Activated naive CD8-positive, alpha-beta T cell treated with anti-CD3 and anti-CD28 coated beads, Interleukin-2, amount 10 ng/mL, durations not matched to agents 7 days and 5 days (primary cell): Measurements from ENCODE around the gene CDC14B. TPM values are rescaled to one million over a fixed set of nuclear protein-coding genes. Genes with fewer than 3 reads are reported as not detected.
A peak's percentile ranks its signal among the peaks of the same experiment; 100 is the strongest.
"Not testable (repeated sequence)": the region's sequence is repeated elsewhere in the genome, so short reads cannot be mapped to it uniquely, and the experiment has no call there.

Experiments
- ATAC-seq: fragments of 150-1000 bp; cut with Tn5 transposase; one replicate; pipeline ENCODE4 v1.10.0; 2021; ENCODE audit warnings: low read depth, moderate library complexity
- POLR2A ChIA-PET: fragments of 350-600 bp; sonication (Branson Sonifier 250); formaldehyde crosslinking; loops from one replicate; lab custom pipeline; 2021; ENCODE audit warnings: antibody characterized with exemption; lab: Charles Lee
- DNase-seq: peaks from one replicate; pipeline ENCODE4 v3.0.0; 2021
- H3K27ac Mint-ChIP-seq: one replicate; pipeline ENCODE4 v1.8.0; 2022; ENCODE audit warnings: mild to moderate bottlenecking, mixed read lengths
- H3K27me3 Mint-ChIP-seq: one replicate; pipeline ENCODE4 v1.8.0; 2022; ENCODE audit warnings: mild to moderate bottlenecking, moderate library complexity, mixed read lengths
- H3K36me3 Mint-ChIP-seq: one replicate; pipeline ENCODE4 v1.8.0; 2021; ENCODE audit warnings: mild to moderate bottlenecking, mixed read lengths
- H3K4me1 Mint-ChIP-seq: one replicate; pipeline ENCODE4 v1.8.0; 2021; ENCODE audit warnings: mixed read lengths
- H3K4me3 Mint-ChIP-seq: one replicate; pipeline ENCODE4 v1.8.0; 2022; ENCODE audit warnings: mild to moderate bottlenecking, moderate library complexity, mixed read lengths
- H3K9me3 Mint-ChIP-seq: one replicate; pipeline ENCODE4 v1.8.0; 2021; ENCODE audit warnings: mixed read lengths
- total RNA-seq, 2 experiments: library from RNA; stranded (reverse); gene quantifications; one replicate each; pipeline ENCODE4 v1.2.3, GENCODE V29; 2021

CDC14B gene
- total RNA-seq = 1 to 10 TPM; 4.9 to 6.4 TPM

DNA sequence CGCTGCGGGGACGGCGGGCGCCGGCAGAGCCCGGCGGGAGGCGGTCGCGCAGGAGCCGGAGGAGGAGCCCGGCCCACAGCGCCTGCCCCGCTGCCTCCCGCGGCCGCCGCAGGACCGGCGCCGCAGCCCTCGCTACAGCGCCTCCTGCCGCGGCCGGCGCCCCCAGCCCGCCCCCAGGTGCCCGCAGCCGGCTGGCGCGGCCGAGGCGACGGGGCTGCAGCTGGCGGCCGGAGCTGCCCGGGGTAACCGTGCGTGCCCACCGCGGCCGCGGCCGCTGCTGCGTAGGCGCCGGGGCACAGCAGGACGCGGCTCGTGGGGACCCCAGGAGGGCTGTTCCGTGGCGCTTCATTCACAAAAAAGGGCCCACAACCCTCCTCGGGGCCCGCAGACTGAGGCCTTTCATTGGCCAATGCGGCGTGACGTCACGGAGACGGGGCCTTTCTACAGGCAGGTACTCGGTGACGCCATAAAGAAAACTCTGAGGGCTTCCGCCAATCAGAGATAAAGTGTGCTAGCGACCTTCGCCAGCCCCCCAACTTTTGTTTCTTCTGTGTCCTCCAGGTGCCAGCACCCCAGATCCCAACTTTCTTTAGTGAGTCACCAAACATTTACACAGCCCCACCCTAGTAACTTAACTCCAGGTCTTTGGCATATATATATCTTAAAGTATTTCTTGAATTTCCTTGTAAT lies at the start of gene CDC14B:
CDC14B (minus strand) TSS at position 353 of the 690 bp plus-strand sequence. CDS start 465 bp downstream, outside the sequence.
- Mint-ChIP-seq H3K36me3 (no peaks in the 10 kb centered on the region), H3K27me3 (peaks cover 58% of the 10 kb centered on the region), H3K4me3 (peak within 1 kb of the TSS; percentile 73)

DNA sequence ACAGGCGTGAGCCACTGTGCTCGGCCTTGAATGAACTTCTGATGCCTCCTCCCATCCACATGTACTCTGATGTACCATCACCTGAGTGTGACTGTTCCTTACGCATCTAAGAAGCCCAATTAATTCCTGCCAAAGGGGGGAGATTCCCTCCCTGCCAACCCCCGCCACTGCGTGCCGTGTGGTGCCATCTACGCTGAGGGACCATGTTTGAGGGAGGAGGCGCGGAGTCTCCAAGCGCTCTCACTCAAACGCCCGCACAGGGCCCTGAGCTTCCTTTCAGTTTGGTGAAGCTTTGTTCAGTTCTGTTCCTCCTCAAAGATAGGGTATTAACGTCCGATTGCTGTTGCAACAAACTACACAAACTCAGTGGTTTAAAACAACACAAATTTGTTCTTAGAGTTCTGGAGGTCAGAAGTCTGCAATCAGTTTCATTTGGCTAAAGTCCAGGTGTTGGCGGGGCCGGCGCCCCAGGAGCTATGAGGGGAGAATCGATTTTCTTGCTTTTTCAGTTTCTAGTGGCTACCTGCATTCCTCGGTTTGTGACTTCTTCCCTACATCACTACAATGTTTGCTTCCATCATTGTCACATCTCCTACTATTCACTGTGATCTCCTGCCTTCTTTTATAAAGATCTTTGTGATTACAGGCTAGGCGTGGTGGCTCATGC lies 49.4 kb upstream of the CDC14B start:
- Mint-ChIP-seq H3K9me3 (peaks cover under 1% of the 10 kb centered on the region), H3K27me3 (peaks cover 11% of the 10 kb centered on the region), H3K4me3 (no peak overlapping the region), H3K4me1 (peaks cover 6% of the 10 kb centered on the region), H3K27ac (no peak overlapping the region), H3K36me3 (no peaks in the 10 kb centered on the region)
- POLR2A ChIA-PET = no interaction called here
- ATAC-seq (no peak), DNase-seq (no peak)

More for the DNA sequence above, at the start of gene CDC14B:
- DNase-seq = peak; percentile 64
- POLR2A ChIA-PET = no interaction called here
- peaks cover 8% of the 10 kb centered on the region for H3K4me1 Mint-ChIP-seq
- no peak within 1 kb of the TSS for H3K27ac Mint-ChIP-seq
- H3K9me3 Mint-ChIP-seq = no peaks in the 10 kb centered on the region
- ATAC-seq = peak; percentile 79

DNA sequence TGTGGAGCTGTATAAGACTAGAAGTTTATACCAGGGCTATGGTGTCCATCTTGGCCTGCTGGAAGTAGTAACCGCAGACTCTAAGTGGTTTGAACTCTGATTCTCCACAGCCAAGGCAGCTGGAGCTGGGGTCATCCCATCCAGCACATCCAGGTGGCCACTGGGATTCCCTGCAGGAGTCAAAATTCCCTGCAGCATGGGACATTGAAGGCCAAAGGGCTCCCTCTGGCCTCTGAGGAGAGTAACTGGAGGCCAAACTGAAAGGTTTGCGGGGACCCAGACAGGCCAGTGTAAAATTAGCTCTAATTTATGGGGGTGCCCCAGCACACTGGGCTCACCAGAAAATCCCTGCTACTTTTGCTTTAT lies 47.7 kb upstream of the CDC14B start:
- Mint-ChIP-seq H3K4me3 (no peak overlapping the region), H3K27me3 (peaks cover 15% of the 10 kb centered on the region), H3K27ac (no peak overlapping the region), H3K4me1 (peaks cover 6% of the 10 kb centered on the region), H3K9me3 (no peaks in the 10 kb centered on the region), H3K36me3 (no peaks in the 10 kb centered on the region)
- no peak for DNase-seq
- POLR2A ChIA-PET = interaction anchor here (1.2 kb wide), 1 partner anchor 340 kb away, joined by 3 read pairs; no protein-coding TSS in a partner anchor
- no peak for ATAC-seq

DNA sequence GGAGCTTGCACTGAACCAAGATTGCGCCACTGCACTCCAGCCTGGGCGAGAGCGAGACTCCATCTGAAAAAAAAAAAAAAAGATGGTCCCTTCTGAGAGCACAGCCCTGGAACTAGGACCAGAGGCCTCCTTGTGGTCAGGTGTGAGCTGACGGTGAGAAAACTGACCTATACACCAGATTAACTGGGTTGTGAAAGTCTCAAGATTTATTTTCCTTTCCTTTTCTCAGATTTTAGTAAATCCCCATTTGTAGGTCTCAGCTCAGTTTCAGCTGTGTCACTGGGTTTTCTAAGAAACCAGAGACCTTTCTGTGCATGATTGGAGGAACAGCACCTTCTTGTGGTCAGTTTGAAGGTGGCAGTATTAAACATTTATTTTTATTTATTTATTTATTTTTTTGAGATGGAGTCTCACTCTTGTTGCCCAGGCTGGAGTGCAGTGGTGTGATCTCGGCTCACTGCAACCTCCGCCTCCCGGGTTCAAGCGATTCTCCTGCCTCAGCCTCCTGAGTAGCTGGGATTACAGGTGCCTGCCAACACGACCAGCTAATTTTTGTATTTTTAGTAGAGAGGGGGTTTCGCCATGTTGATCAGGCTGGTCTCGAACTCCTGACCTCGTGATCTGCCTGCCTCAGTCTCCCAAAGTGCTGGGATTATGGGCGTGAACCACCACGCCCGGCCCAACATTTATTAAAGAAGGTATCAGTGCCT lies 47.2 kb upstream of the CDC14B start:
- H3K4me1 Mint-ChIP-seq, DNase-seq, H3K9me3 Mint-ChIP-seq, H3K36me3 Mint-ChIP-seq, H3K4me3 Mint-ChIP-seq, H3K27ac Mint-ChIP-seq: not testable (repeated sequence)
- POLR2A ChIA-PET = interaction anchor here (0.5 to 1.2 kb wide), 2 partner anchors 214 to 339 kb away, joined by 3 to 5 read pairs; no protein-coding TSS in a partner anchor
- peak; percentile 42 for ATAC-seq
- H3K27me3 Mint-ChIP-seq = peaks cover 13% of the 10 kb centered on the region

DNA sequence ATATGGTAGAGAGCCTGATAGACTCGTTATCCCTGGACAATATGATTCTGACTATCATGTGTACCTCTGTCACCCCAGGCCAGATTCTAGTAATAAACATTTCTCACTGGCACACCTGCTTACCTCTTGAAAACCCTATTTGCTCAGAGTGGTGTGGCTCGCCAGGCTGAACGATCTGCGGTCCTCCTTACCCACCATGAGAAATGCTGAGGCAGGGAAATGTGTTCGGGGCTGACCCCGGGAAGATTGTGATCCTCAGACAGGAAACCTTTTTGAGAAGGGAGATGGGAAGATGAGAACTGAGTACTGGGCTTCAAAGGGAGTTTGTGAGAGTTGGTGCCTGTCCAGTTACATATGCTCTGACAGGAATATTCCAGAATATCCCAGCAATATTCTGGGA lies 46.1 kb upstream of the CDC14B start:
- H3K27me3 Mint-ChIP-seq = peaks cover 13% of the 10 kb centered on the region
- no peak overlapping the region for H3K4me3 Mint-ChIP-seq
- no peaks in the 10 kb centered on the region for H3K9me3 Mint-ChIP-seq
- DNase-seq = no peak
- ATAC-seq = no peak
- POLR2A ChIA-PET = no interaction called here
- H3K36me3 Mint-ChIP-seq = no peaks in the 10 kb centered on the region
- no peak overlapping the region for H3K27ac Mint-ChIP-seq
- H3K4me1 Mint-ChIP-seq = peaks cover 6% of the 10 kb centered on the region

DNA sequence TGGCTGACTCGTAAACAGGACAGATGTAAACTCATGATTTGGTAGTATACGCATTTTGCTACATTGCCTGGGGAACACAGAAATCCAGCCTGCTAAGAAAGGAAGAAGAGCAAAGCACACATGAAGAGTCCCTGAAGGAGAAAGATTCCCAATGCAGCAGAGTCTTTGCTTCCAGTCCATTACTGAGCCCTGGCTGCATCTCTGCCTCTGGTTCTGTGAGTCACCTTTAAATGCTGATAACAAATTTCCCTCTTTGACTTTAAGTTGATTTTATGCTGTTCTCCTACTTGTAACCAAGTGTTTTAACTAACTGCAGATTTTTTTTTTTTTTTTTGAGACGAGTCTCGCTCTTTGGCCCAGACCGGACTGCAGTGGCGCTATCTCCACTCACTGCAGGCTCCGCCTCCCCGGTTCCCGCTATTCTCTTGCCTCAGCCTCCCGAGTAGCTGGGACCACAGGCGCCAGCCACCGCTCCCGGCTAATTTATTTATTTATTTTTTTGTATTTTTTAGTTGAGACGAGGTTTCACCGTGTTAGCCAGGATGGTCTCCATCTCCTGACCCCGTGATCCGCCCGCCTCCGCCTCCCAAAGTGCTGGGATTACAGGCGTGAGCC lies 44.0 kb upstream of the CDC14B start:
- peaks cover 9% of the 10 kb centered on the region for H3K27me3 Mint-ChIP-seq
- H3K4me3 Mint-ChIP-seq = no peak overlapping the region
- DNase-seq = no peak
- no peaks in the 10 kb centered on the region for H3K36me3 Mint-ChIP-seq
- ATAC-seq = no peak
- peaks cover 6% of the 10 kb centered on the region for H3K4me1 Mint-ChIP-seq
- no peak overlapping the region for H3K27ac Mint-ChIP-seq
- H3K9me3 Mint-ChIP-seq = no peaks in the 10 kb centered on the region
- POLR2A ChIA-PET = no interaction called here

DNA sequence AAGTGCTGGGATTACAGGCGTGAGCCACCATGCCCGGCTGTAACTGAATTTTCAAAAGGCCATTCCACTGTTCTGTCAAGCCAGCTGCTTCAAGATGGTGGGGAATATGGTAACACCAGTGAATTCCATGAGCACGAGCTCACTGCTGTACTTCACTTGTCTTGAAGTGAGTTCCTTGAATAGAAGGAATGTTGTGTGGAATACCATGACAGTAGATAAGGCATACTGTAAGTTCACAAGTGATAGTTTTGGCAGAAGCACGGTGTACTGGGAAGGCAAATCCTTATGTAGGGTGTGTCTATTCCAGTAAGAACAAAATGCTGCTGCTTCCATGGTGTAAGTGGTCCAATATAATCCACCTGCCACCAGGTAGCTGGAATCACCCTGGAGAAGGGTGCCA lies 42.1 kb upstream of the CDC14B start:
- peaks cover 5% of the 10 kb centered on the region for H3K4me1 Mint-ChIP-seq
- H3K9me3 Mint-ChIP-seq = no peaks in the 10 kb centered on the region
- DNase-seq (no peak), ATAC-seq (no peak)
- no peak overlapping the region for H3K27ac Mint-ChIP-seq
- POLR2A ChIA-PET = no interaction called here
- no peak overlapping the region for H3K4me3 Mint-ChIP-seq
- H3K36me3 Mint-ChIP-seq = no peaks in the 10 kb centered on the region
- H3K27me3 Mint-ChIP-seq = peaks cover 12% of the 10 kb centered on the region

DNA sequence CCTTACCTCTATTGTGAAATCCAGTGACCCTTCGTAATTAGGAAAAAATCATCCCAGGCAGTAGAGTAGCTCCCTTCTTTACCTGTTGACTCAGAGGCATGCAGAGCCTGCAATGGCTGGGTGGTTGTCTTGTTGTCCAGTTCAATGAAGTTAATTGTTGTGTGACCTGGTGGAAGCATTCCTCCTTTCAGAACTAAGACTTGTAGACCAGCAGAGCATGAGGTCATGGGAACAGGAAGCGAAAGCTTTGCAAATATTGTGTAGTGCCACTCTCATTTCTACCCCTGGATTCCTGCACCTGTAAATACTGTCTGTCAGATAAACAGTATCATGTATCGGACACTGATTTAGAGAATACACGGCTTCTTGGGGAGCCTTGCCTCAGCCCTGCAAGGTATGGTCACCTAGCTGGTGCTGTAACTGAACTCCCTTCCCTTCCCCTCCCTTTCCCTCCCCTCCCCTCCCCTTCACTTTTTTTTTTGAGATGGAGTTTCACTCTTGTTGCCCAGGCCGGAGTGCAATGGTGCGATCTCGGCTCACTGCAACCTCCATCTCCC lies 41.1 kb upstream of the CDC14B start:
- no peaks in the 10 kb centered on the region for H3K9me3 Mint-ChIP-seq

DNA sequence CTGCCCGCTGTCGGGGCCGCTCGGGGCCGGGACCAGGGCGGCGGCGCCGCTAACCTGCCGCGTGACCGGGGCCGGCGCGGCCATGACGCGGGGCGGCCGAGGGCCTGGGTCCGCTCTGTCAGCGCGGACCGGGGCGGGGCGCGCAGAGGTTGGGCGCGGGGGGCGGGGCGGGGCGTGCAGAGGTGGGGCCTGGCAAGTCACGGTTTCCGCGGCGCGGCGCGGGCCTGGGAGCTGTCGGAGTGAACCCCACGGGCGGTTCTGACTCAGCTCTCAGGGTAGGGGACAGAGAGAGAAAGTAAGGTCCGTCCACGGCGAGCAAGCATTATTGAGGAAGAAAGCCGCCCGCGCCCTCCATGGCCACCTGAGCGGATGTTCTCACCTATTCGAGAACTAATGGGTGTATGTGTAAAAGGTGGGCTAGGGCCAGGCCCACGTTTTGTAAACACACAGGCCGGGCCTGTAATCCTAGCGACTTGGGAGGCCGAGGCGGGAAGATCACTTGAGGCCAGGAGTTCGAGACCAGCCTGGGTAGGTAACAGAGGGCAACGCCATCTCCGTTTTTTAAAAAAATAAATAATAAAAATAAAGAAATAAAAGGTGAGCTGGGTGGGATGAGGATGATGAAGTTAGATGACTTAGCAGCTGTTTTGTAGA lies 35.7 kb upstream of the CDC14B start, which contains the start of gene PRXL2C:
PRXL2C (minus strand) TSS at position 120 of the 654 bp plus-strand sequence; CDS start at position 84, 36 bp downstream.
- ATAC-seq = peak; percentile 76
- peak within 1 kb of the TSS; percentile 93 for H3K4me3 Mint-ChIP-seq
- DNase-seq = peak; percentile 79
- H3K36me3 Mint-ChIP-seq = no peaks in the 10 kb centered on the region
- POLR2A ChIA-PET = interaction anchor here (1.0 kb wide), 1 partner anchor 237 kb away, joined by 3 read pairs; the partner anchor contains the start of gene ZNF367
- H3K9me3 Mint-ChIP-seq = no peaks in the 10 kb centered on the region
- peaks cover 9% of the 10 kb centered on the region for H3K4me1 Mint-ChIP-seq
- peak within 1 kb of the TSS; percentile 81 for H3K27ac Mint-ChIP-seq
- H3K27me3 Mint-ChIP-seq = peaks cover 7% of the 10 kb centered on the region

More for the DNA sequence above, 41.1 kb upstream of the CDC14B start:
- no peak overlapping the region for H3K4me3 Mint-ChIP-seq
- H3K27me3 Mint-ChIP-seq = peaks cover 12% of the 10 kb centered on the region
- peaks cover 3% of the 10 kb centered on the region for H3K4me1 Mint-ChIP-seq
- no peaks in the 10 kb centered on the region for H3K36me3 Mint-ChIP-seq
- DNase-seq (no peak), ATAC-seq (no peak)
- POLR2A ChIA-PET = interaction anchor here (0.6 kb wide), 1 partner anchor 867 kb away, joined by 3 read pairs; no protein-coding TSS in a partner anchor
- H3K27ac Mint-ChIP-seq = no peak overlapping the region

DNA sequence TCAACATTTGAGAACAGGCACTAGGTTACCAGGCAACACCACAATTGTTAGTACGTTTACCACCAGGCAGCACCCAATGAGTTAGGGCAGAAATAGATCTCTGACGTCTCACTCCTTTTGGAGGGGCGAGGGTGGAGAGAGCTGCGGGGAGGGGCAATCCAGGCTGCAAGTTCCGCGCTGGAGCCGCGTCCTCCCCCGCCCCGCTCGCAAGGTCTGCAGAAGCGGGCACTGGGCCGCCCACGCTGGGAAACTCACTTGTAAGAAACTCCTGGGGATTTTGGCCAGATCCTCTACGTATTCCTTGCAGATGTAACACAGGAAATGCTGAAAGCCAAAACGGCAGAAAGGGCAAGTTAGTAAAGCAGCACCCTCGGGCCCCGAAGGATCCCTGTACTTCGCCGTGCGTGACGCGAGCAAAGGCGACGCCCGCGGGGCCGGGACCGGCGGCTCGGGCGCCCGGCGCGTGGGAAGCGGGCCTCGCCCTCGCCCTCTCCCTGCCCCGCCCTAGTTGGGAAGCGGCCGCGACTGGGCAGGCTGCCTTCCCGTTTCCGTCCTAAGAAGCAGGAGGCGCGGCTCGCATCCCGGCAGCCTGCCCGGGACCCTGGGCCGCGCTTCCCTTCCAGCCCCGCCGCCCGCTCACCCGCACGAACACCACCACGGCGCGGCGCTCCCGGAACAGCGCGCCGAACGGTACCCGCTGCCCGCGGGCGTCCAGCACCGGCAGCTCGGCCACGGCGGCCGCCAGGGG lies 35.0 kb upstream of the CDC14B start:
- H3K4me3 Mint-ChIP-seq = peak overlapping the region; percentile 84
- peak; percentile 61 for ATAC-seq
- POLR2A ChIA-PET = interaction anchor here (1.0 to 1.2 kb wide), 2 partner anchors 237 to 238 kb away, joined by 3 read pairs; partner anchors contain the start of gene ZNF367

DNA sequence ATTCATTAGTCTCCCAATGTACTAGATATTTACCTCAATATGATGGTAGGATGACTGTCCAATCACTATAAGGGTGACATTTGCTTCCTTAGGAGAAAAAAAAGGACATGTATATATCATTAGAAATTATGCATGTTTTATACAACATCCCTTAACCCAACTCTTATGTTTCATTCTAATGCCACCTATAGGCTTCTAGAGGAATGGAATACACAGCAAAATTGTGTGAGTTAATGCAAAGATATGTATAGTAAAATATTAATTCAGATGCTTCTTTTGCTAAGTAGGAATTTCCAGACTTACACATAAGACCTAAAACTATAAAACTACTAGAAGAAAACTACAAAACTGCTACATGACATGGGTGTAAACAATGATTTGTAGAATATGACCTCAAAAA lies 32.0 kb upstream of the CDC14B start:
- Mint-ChIP-seq H3K27me3 (peaks cover 2% of the 10 kb centered on the region), H3K4me3 (no peak overlapping the region), H3K27ac (no peak overlapping the region), H3K4me1 (peaks cover 9% of the 10 kb centered on the region), H3K36me3 (peaks cover 1% of the 10 kb centered on the region), H3K9me3 (no peaks in the 10 kb centered on the region)
- DNase-seq = no peak
- no peak for ATAC-seq
- POLR2A ChIA-PET = interaction anchor here (1.0 kb wide), 1 partner anchor 419 kb away, joined by 6 read pairs; no protein-coding TSS in a partner anchor

More for the DNA sequence above, 35.0 kb upstream of the CDC14B start:
- DNase-seq = peak; percentile 58
- no peaks in the 10 kb centered on the region for H3K36me3 Mint-ChIP-seq
- H3K27me3 Mint-ChIP-seq = peaks cover 7% of the 10 kb centered on the region
- no peaks in the 10 kb centered on the region for H3K9me3 Mint-ChIP-seq
- peak overlapping the region; percentile 66 for H3K27ac Mint-ChIP-seq
- peaks cover 9% of the 10 kb centered on the region for H3K4me1 Mint-ChIP-seq
